ENCODE measurements around the gene TIMP2. TPM values are rescaled to one million over a fixed set of nuclear protein-coding genes. Genes with fewer than 3 reads are reported as not detected.

The TIMP2 gene
- total RNA-seq, 1 experiment from 2014 or later, result 64.8 TPM

DNA sequence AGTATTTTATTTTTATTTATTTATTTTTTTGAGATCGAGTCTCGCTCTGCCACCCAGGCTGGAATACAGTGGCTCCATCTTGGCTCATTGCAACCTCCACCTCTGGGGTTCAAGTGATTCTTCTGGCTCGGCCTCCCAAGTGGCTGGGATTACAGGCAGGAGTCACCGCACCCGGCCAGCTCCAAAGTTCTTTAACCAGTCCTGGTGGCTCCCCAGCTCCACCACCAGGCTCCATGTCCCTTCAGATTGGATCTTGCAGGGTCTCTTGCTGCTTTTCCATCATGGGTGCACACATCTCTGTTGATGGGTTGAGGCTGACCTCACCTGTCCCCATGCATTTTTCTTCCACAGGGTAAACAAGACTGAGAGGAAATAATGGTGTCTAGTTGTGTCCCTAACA is 76.2 kb downstream of the TIMP2 start (continued):
- no peak for TF ChIP-seq REST (IDR thresholded peaks at IDR 0.05; ENCODE audit: low read depth)
- TF ChIP-seq CEBPB (IDR thresholded peaks at IDR 0.05; ENCODE audit: low read depth), result no peak
- no peak for TF ChIP-seq FOSL1 (IDR thresholded peaks at IDR 0.05; ENCODE audit: low read depth)
- TF ChIP-seq ELF1 (IDR thresholded peaks at IDR 0.05; ENCODE audit: borderline replicate concordance, low read depth), result no peak
- no peak for TF ChIP-seq SP1 (IDR thresholded peaks at IDR 0.05; ENCODE audit: low read depth)
- no peak for TF ChIP-seq EZH2 (IDR thresholded peaks at IDR 0.05)
- TF ChIP-seq POLR2A (IDR thresholded peaks at IDR 0.05; ENCODE audit: borderline replicate concordance, extremely low read depth, insufficient read depth, insufficient read length), result no peak

- intact Hi-C loops (cut with micrococcal nuclease), result no loop called here
- H4K20me1 ChIP-seq (ENCODE audit: insufficient read depth), result no peaks in the 10 kb centered on the region
- ChIA-PET CTCF (no interaction called here), RAD21 (ENCODE audit: low non-redundant PET in 1 of 2, low total read pairs in 2 of 2, uncharacterized antibody in 2 of 2, unreplicated experiment in 2 of 2) (no interaction called here), POLR2A (no interaction called here)
- H3K4me3 ChIP-seq (replicated peaks in 1 of 2; ENCODE audit: low read depth in 1 of 2, low read length in 2 of 2), result no peak overlapping the region
- H3K27ac ChIP-seq (ENCODE audit: low read depth, low read length), result no peak overlapping the region
- no peaks in the 10 kb centered on the region for H3K79me2 ChIP-seq (ENCODE audit: insufficient read depth, low read length)
- no peaks in the 10 kb centered on the region for H3K27me3 ChIP-seq (ENCODE audit: insufficient read depth, low read length)
- H3K9ac ChIP-seq (ENCODE audit: low read length), result no peak overlapping the region
- no peak overlapping the region for H2AFZ ChIP-seq (ENCODE audit: low read depth, low read length, poor library complexity, severe bottlenecking)
- H3K9me2 ChIP-seq (ENCODE audit: insufficient read depth), result no peaks in the 10 kb centered on the region
- DNase-seq (ENCODE audit: low read depth, low spot score), result no peak
- no peak for ATAC-seq
- TF ChIP-seq ELF1 (IDR thresholded peaks at IDR 0.05; ENCODE audit: borderline replicate concordance, low read depth) (no peak), POLR2AphosphoS5 (IDR thresholded peaks at IDR 0.05; ENCODE audit: low read depth, low read length) (no peak)
- no TSS peak for BruUV-seq (replicated peaks)
- H3K4me1 ChIP-seq (ENCODE audit: control insufficient read depth in 1 of 2, insufficient read depth in 2 of 2, low read length in 2 of 2), result peaks cover 6 to 13% of the 10 kb centered on the region in 2 experiments; a peak in 3 of 4 replicates
- H3K4me2 ChIP-seq (ENCODE audit: low read length), result no peak overlapping the region
- H3K9me3 ChIP-seq (ENCODE audit: control insufficient read depth in 1 of 2, insufficient read depth in 1 of 2, low read depth in 1 of 2, low read length in 2 of 2), result no peaks in the 10 kb centered on the region
- H3K36me3 ChIP-seq (ENCODE audit: control insufficient read depth in 1 of 2, insufficient read depth in 2 of 2, low read length in 2 of 2), result no peaks in the 10 kb centered on the region
Measured at GRCh38 chr17:78847052-78847451, 78.1 kb downstream of the TIMP2 start.

Measured in HCT116 (cell line).